ENCODE data around the gene VWA3A.
"Not testable (repeated sequence)": the region's sequence is repeated elsewhere in the genome, so short reads cannot be mapped to it uniquely, and the experiment has no call there.

Gene VWA3A

GRCh38 chr16:22109258-22109898 is 17.0 kb downstream of the VWA3A start:
- H3K9me3 Mint-ChIP-seq: no peaks in the 10 kb centered on the region
- ATAC-seq (ENCODE audit: low read depth) (no peak), DNase-seq (ENCODE audit: low spot score in 2 of 2) (no peak)
- H3K27ac Mint-ChIP-seq: no peak overlapping the region
- H3K36me3 Mint-ChIP-seq: no peaks in the 10 kb centered on the region
- no peaks in the 10 kb centered on the region for H3K4me1 Mint-ChIP-seq
- H3K4me3 Mint-ChIP-seq: no peak overlapping the region
- H3K27me3 Mint-ChIP-seq: peaks cover 16% of the 10 kb centered on the region

DNA sequence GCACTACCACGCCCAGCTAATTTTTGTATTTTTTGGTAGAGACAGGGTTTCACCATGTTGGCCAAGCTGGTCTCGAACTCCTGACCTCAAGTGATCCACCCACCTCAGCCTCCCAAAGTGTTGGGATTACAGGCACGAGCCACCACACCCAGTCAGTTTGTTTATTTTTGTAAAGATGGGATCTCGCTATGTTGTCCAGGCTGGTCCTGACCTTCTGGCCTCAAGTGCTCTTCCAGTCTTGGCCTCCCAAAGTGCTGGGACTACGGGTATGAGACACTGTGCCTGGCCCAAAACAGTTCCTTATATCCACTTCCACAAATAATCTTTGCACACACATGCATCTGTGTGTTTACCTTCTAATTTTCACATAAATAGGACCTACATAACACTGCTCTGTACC is 19.3 kb downstream of the VWA3A start:
- H3K27ac Mint-ChIP-seq; ATAC-seq (ENCODE audit: low read depth); H3K4me1 Mint-ChIP-seq; H3K36me3 Mint-ChIP-seq; H3K9me3 Mint-ChIP-seq; H3K4me3 Mint-ChIP-seq; DNase-seq (ENCODE audit: low spot score in 2 of 2): not testable (repeated sequence)
- H3K27me3 Mint-ChIP-seq: peaks cover 12% of the 10 kb centered on the region

DNA sequence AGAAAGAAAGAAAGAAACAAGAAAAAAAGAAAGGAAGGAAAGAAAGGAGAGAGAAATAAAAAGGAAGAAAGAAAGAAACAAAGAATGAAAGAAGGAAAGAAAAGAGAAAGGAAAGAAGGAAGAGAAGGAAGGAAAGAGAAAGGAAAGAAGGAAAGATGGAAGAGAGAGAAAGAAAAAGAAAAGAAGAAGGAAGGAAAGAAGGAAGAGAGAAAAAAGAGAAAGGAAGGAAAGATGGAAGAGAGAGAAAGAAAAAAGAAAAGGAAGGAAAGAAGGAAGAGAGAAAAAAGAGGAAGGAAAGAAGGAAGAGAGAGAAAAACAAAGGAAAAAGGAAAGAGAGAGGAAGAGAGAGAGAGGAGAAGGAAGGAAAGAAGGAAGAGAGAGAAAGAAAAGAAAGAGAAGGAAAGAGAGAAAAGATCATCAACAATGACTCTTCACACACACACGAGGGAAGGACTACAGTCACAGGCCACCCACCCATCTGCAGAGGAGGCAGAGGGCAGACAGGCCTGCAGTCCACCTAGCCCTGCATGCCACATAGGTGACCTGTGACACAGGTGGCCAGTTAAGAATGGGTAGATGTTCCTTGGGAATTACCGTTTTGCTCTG is 23.9 kb downstream of the VWA3A start:
- H3K9me3 Mint-ChIP-seq: no peaks in the 10 kb centered on the region
- no peak overlapping the region for H3K27ac Mint-ChIP-seq
- no peak for DNase-seq (ENCODE audit: low spot score in 2 of 2)
- no peak overlapping the region for H3K4me3 Mint-ChIP-seq
- peaks cover 2% of the 10 kb centered on the region for H3K4me1 Mint-ChIP-seq
- no peak for ATAC-seq (ENCODE audit: low read depth)
- no peaks in the 10 kb centered on the region for H3K36me3 Mint-ChIP-seq
- peaks cover 1% of the 10 kb centered on the region for H3K27me3 Mint-ChIP-seq

DNA sequence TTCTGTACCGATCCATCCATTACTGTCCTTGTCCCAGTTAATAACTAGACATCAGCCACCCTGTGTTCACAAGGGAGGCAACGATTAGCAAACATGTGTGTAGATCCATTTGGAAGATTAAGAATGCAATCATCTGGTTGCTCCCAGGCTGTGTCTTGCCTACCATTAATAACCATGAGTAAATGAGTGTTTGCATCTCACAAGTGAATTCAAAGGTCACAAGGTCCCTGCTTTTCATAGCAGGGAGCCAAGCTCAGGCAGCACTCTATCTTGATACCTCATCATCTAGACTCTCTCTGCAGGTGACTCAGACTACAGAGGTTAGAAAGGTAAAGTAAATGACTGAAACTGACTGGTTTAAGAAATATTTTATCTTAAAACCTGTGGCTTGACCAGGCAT is 25.3 kb downstream of the VWA3A start:
- no peak for DNase-seq (ENCODE audit: low spot score in 2 of 2)
- Mint-ChIP-seq H3K4me3 (no peak overlapping the region), H3K9me3 (no peaks in the 10 kb centered on the region), H3K36me3 (no peaks in the 10 kb centered on the region), H3K27ac (no peak overlapping the region), H3K4me1 (peaks cover 10% of the 10 kb centered on the region), H3K27me3 (peaks cover 6% of the 10 kb centered on the region)
- no peak for ATAC-seq (ENCODE audit: low read depth)

- Mint-ChIP-seq H3K27me3 (peaks cover 6% of the 10 kb centered on the region), H3K4me3 (no peak overlapping the region), H3K36me3 (no peaks in the 10 kb centered on the region), H3K4me1 (peaks cover 18% of the 10 kb centered on the region), H3K27ac (no peak overlapping the region), H3K9me3 (no peaks in the 10 kb centered on the region)
- DNase-seq (ENCODE audit: low spot score in 2 of 2) (no peak), ATAC-seq (ENCODE audit: low read depth) (no peak)
Observed at GRCh38 chr16:22120440-22120839, 28.1 kb downstream of the VWA3A start.

- Mint-ChIP-seq H3K27ac (no peak overlapping the region), H3K9me3 (no peaks in the 10 kb centered on the region), H3K4me3 (no peak overlapping the region), H3K4me1 (peaks cover 16% of the 10 kb centered on the region), H3K36me3 (no peaks in the 10 kb centered on the region), H3K27me3 (peaks cover 6% of the 10 kb centered on the region)
- ATAC-seq (ENCODE audit: low read depth) (no peak), DNase-seq (ENCODE audit: low spot score in 2 of 2) (no peak)
Observed at GRCh38 chr16:22122239-22122638, 29.9 kb downstream of the VWA3A start.

DNA sequence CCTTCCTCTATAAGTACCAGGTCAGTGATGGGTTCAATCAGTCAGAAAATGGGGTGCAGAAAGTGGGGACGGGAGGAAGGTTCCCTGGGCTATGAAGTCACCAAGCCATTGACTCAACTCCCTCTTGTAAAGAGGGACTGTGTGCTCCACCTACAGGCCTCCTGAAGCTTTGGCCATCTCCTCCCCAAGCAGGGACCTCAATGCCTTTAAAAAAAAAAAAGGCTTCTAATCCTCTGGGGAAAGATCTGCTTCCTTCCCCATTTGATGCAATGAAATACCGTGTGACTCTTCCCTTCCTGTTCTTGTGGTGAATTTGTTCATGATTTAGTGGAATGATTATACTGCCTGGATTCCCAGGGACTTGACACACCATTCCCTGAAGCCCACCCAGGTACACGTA is 30.8 kb downstream of the VWA3A start:
- Mint-ChIP-seq H3K36me3 (peaks cover 2% of the 10 kb centered on the region), H3K9me3 (no peaks in the 10 kb centered on the region), H3K4me1 (peaks cover 16% of the 10 kb centered on the region), H3K27me3 (peaks cover 10% of the 10 kb centered on the region), H3K4me3 (peak overlapping the region; percentile 21), H3K27ac (no peak overlapping the region)
- DNase-seq (ENCODE audit: low spot score in 2 of 2): no peak
- ATAC-seq (ENCODE audit: low read depth): peak; percentile 35

DNA sequence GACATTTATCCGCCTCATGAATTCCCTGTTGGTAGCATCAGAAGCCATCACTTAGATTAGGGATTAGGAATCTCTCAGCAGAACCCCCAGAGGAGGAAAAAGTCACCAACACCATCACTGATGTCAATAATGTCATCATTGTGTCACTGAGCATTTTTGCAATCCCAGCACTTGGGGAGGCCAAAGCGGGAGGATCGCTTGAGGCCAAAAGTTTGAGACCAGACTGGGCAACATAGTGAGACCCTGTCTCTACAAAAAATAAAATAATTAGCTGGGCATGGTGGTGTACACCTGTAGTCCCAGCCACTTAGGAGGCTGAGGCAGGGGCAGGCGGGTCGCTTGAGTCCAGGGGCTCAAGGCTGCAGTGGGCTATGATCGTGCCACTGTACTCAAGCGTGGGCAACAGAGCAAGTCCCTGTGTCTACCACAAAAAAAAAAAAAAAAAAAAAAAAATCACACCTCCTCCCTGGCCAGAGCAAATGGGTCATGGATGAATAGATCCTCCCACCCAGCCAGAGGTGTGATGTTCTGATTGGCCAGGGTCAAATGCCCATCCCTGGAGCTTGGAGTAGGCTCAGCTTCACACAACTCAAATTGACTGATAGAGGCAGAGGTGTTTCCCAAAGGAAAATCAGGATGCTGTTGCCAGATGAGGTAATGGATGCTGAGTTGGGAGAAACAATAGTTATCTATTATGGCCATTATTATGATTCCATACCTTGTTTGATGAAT is 31.6 kb downstream of the VWA3A start:
- Mint-ChIP-seq H3K4me1 (peaks cover 16% of the 10 kb centered on the region), H3K9me3 (peaks cover 3% of the 10 kb centered on the region), H3K36me3 (peaks cover 2% of the 10 kb centered on the region), H3K27ac (no peak overlapping the region), H3K27me3 (peaks cover 11% of the 10 kb centered on the region), H3K4me3 (no peak overlapping the region)
- DNase-seq (ENCODE audit: low spot score in 2 of 2) (no peak), ATAC-seq (ENCODE audit: low read depth) (no peak)

GRCh38 chr16:22124583-22125284 is 32.4 kb downstream of the VWA3A start:
- Mint-ChIP-seq H3K27ac (no peak overlapping the region), H3K4me3 (no peak overlapping the region), H3K36me3 (peaks cover 2% of the 10 kb centered on the region), H3K27me3 (peaks cover 11% of the 10 kb centered on the region), H3K4me1 (peaks cover 16% of the 10 kb centered on the region), H3K9me3 (peaks cover 3% of the 10 kb centered on the region)
- no peak for DNase-seq (ENCODE audit: low spot score in 2 of 2)
- ATAC-seq (ENCODE audit: low read depth): no peak

DNA sequence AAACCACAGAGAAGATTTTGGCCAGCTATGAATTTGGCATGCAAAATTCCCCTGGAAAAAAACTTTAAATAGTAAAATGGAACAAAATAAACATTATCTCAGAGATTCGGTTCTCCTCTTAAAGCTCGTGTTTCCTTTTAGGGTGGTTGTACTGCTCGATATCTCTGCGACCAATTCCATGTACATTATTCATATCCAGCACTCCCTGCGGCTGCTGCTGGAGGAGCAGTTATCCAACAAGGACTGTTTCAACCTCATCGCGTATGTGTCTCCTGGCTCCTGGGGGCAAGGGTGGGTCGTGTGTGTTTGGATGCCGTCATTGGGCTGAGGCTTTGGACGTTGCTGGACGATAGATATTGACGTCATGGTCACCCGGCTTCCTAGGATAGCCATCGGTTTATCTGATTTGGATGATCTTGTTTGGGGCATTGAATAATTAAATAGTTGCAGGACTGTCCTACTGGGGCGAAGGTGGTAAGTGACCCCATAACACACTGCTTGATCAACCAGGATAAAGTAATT is 33.8 kb downstream of the VWA3A start:
- peaks cover 16% of the 10 kb centered on the region for H3K4me1 Mint-ChIP-seq

GRCh38 chr16:22128537-22128936 is 36.2 kb downstream of the VWA3A start:
- DNase-seq (ENCODE audit: low spot score in 2 of 2); H3K4me3 Mint-ChIP-seq; H3K36me3 Mint-ChIP-seq; H3K4me1 Mint-ChIP-seq; H3K9me3 Mint-ChIP-seq; H3K27ac Mint-ChIP-seq; H3K27me3 Mint-ChIP-seq; ATAC-seq (ENCODE audit: low read depth): not testable (repeated sequence)

More for the DNA sequence above, 33.8 kb downstream of the VWA3A start:
- DNase-seq (ENCODE audit: low spot score in 2 of 2) (no peak), ATAC-seq (ENCODE audit: low read depth) (no peak)
- H3K9me3 Mint-ChIP-seq: peaks cover 3% of the 10 kb centered on the region
- H3K27ac Mint-ChIP-seq: no peak overlapping the region
- peaks cover 11% of the 10 kb centered on the region for H3K27me3 Mint-ChIP-seq
- H3K36me3 Mint-ChIP-seq: peaks cover 2% of the 10 kb centered on the region
- H3K4me3 Mint-ChIP-seq: no peak overlapping the region

- no peak overlapping the region for H3K4me3 Mint-ChIP-seq
- no peak for ATAC-seq (ENCODE audit: low read depth)
- DNase-seq (ENCODE audit: low spot score in 2 of 2): no peak
- no peaks in the 10 kb centered on the region for H3K4me1 Mint-ChIP-seq
- peaks cover 7% of the 10 kb centered on the region for H3K27me3 Mint-ChIP-seq
- H3K9me3 Mint-ChIP-seq: peaks cover 3% of the 10 kb centered on the region
- peaks cover 2% of the 10 kb centered on the region for H3K36me3 Mint-ChIP-seq
- no peak overlapping the region for H3K27ac Mint-ChIP-seq
Observed at GRCh38 chr16:22130528-22130927, 38.2 kb downstream of the VWA3A start.

- Mint-ChIP-seq H3K4me3 (no peak overlapping the region), H3K9me3 (peaks cover 3% of the 10 kb centered on the region), H3K27me3 (peaks cover 10% of the 10 kb centered on the region), H3K4me1 (no peaks in the 10 kb centered on the region), H3K36me3 (peaks cover 3% of the 10 kb centered on the region), H3K27ac (no peak overlapping the region)
- ATAC-seq (ENCODE audit: low read depth) (no peak), DNase-seq (ENCODE audit: low spot score in 2 of 2) (no peak)
Observed at GRCh38 chr16:22132801-22133200, 40.5 kb downstream of the VWA3A start.

GRCh38 chr16:22138482-22138881 is 46.1 kb downstream of the VWA3A start:
- H3K27ac Mint-ChIP-seq: no peak overlapping the region
- DNase-seq (ENCODE audit: low spot score in 2 of 2) (no peak), ATAC-seq (ENCODE audit: low read depth) (no peak)
- no peaks in the 10 kb centered on the region for H3K9me3 Mint-ChIP-seq
- peaks cover 14% of the 10 kb centered on the region for H3K27me3 Mint-ChIP-seq
- H3K4me1 Mint-ChIP-seq: no peaks in the 10 kb centered on the region
- H3K4me3 Mint-ChIP-seq: no peak overlapping the region
- peaks cover 1% of the 10 kb centered on the region for H3K36me3 Mint-ChIP-seq

Measured in memory B cell (primary cell).